Spinal cord (tissue), 10 donors: Measurements from ENCODE around the gene BTBD9. TPM values are rescaled to one million over a fixed set of nuclear protein-coding genes. Genes with fewer than 3 reads are reported as not detected.

Experiments
- DNase-seq, 6 donors: peaks; one replicate each; pipeline versions ENCODE4 v3.0.0 to v3.0.0-alpha.2; 2013 to 2015; ENCODE audit warnings: low spot score in 6 of 6, low read depth in 4 of 6
- H3K27ac ChIP-seq: one replicate; pipeline ENCODE4 v1.5.1; 2013; ENCODE audit warnings: low read depth, low read length, control low read depth
- H3K27me3 ChIP-seq: one replicate; pipeline ENCODE4 v1.6.1; 2013; ENCODE audit warnings: low read length; ENCODE audit not compliant: control insufficient read depth, insufficient read depth
- H3K36me3 ChIP-seq: one replicate; pipeline ENCODE4 v1.6.1; 2013; ENCODE audit warnings: low read length; ENCODE audit not compliant: control insufficient read depth, insufficient read depth
- H3K4me1 ChIP-seq: one replicate; pipeline ENCODE4 v1.6.1; 2013; ENCODE audit warnings: low read length; ENCODE audit not compliant: control insufficient read depth, insufficient read depth
- H3K4me3 ChIP-seq: one replicate; pipeline ENCODE4 v1.5.1; 2013; ENCODE audit warnings: low read depth, low read length, control low read depth
- H3K9me3 ChIP-seq: one replicate; pipeline ENCODE4 v1.6.1; 2013; ENCODE audit warnings: low read length; ENCODE audit not compliant: control insufficient read depth, insufficient read depth
- WGBS: methylation state at CpG from one replicate; pipeline ENCODE4 v1.1.5; 2013; ENCODE audit warnings: missing lambda C conversion rate; ENCODE audit not compliant: insufficient coverage; 5-methylcytosine and 5-hydroxymethylcytosine counted together
- polyA plus RNA-seq, 2 donors: library from polyadenylated mRNA; unstranded; fragments of 120-200 nt; gene quantifications; one replicate each; pipeline ENCODE4 v1.2.1, GENCODE V29; 2013; ENCODE audit not compliant: insufficient read length in 2 of 2
- total RNA-seq, 2 donors: library from RNA; depleted of rRNA in 1 of 2; stranded (reverse); fragments of 120-200 nt in 1 of 2; fragments of >200 nt in 1 of 2; gene quantifications; one replicate each; pipeline versions ENCODE4 v1.2.3 to v1.2.4, GENCODE V29; 2013 to 2014
- donor health status: healthy.

BTBD9 gene
- total and polyA plus RNA-seq, 4 donors = 14.6 to 38.6 (median 16.9) TPM

GRCh38 chr6:38415231-38416005, 224.3 kb downstream of the BTBD9 start:
- H3K27ac ChIP-seq = no peak overlapping the region
- DNase-seq = no peak
- H3K4me3 ChIP-seq = no peak overlapping the region
- no peaks in the 10 kb centered on the region for H3K4me1 ChIP-seq
- H3K9me3 ChIP-seq = no peaks in the 10 kb centered on the region
- no peaks in the 10 kb centered on the region for H3K36me3 ChIP-seq
- WGBS = 95% methylated on average over 3 of the region's 5 CpGs
- H3K27me3 ChIP-seq = no peaks in the 10 kb centered on the region

DNA sequence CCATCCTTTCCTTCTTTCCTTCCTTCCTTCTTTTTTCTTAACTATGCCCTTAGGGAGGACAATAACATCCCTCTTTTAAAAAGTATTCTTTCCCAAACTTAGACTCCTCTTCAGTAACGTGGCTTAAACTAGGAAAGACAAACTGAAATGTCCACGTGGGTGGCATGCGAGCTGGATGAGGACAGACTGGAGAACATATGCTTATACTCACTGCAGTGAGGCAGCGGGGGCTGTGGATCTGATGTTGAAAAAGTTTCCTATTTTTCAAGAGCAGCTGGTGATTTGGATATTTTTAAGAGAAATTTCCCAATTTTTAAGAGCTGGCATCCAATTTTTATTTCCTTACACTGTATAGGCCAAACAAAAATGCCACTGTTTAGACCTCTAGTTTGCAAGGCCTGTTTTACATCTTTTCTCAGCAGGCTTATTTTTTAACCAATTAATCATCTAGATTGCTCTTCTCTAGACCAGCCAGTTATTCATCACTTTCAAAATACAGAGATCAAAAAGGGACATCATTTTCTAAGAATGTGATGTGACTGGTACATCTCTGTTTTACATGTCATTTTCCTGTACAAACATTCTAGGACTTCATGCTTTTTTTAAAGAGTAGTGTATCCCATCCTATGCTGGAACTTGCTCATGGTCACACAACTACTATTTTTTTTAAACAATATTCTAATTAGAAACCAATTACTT, 226.5 kb downstream of the BTBD9 start:
- Histone ChIP-seq H3K27ac (no peak overlapping the region), H3K4me1 (no peaks in the 10 kb centered on the region), H3K9me3 (no peaks in the 10 kb centered on the region), H3K27me3 (no peaks in the 10 kb centered on the region), H3K36me3 (no peaks in the 10 kb centered on the region), H3K4me3 (no peak overlapping the region)
- no CpG with 5 or more reads among the region's 4 CpGs for WGBS
- DNase-seq = peak in 1 of 6 donors; percentile 18

DNA sequence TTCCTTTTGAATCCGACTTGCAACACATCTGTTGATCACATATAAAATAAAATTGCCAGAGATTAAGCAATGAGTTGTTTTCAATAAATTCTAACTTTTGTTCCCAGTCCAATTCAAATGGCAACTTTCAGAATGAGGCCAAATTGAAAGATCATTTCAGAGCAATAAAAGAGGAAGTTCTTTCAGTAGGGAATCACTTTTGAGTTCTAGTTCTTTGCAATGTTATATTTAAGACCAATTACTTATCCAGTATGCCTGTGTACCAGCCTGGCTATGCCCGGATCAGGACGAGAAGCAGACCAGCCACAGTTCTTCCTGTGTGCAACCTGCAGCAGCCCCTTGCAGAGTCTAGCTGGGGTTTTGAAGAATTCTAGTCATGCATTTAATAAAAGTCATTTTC, 232.5 kb downstream of the BTBD9 start:
- H3K27me3 ChIP-seq = no peaks in the 10 kb centered on the region
- H3K4me3 ChIP-seq = no peak overlapping the region

GRCh38 chr6:38406096-38406495, 233.6 kb downstream of the BTBD9 start:
- no peak overlapping the region for H3K27ac ChIP-seq
- H3K4me3 ChIP-seq = no peak overlapping the region
- no peaks in the 10 kb centered on the region for H3K27me3 ChIP-seq
- H3K36me3 ChIP-seq = no peaks in the 10 kb centered on the region
- no peaks in the 10 kb centered on the region for H3K4me1 ChIP-seq
- WGBS = no CpG with 5 or more reads among the region's 1 CpG
- DNase-seq = peak in 1 of 6 donors; percentile 78
- no peaks in the 10 kb centered on the region for H3K9me3 ChIP-seq

More for the DNA sequence above, 232.5 kb downstream of the BTBD9 start:
- no peaks in the 10 kb centered on the region for H3K9me3 ChIP-seq
- 80% methylated on average over 2 of the region's 3 CpGs for WGBS
- H3K27ac ChIP-seq = no peak overlapping the region
- no peak for DNase-seq
- H3K4me1 ChIP-seq = no peaks in the 10 kb centered on the region
- H3K36me3 ChIP-seq = no peaks in the 10 kb centered on the region

DNA sequence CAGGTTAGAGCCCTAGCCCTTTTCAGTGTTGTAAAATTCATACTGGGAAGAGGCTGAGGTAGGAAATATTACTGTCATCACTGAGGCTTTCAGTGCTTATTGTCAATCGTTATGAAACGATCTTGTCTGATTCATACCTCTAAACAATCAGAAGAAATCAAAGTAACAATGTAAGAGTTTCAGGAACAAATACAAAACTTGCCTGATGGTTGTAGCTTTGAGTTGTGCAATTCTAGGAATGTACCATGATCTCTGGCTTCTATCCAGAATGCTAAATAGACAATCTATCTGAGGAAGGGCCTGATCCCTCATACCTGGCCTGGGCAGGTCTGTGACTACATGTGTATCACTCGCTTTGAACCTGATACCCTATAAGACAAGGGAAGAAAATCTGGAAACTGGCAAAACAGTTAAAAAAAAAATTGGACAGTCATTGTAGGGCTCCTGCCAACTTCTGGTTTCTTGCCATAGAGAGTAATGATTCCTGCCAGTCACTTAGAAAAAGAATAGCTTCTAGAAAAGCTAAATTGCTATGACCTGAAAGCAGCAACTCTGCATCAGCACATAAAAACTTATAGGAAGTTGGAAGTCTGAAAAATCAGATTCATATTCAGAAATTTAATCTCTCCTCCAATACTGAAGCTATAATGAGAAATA, 234.7 kb downstream of the BTBD9 start:
- Histone ChIP-seq H3K4me3 (no peak overlapping the region), H3K27ac (no peak overlapping the region), H3K27me3 (no peaks in the 10 kb centered on the region), H3K36me3 (no peaks in the 10 kb centered on the region), H3K4me1 (no peaks in the 10 kb centered on the region), H3K9me3 (no peaks in the 10 kb centered on the region)
- peak in 1 of 6 donors; percentile 57 for DNase-seq
- WGBS = no CpG with 5 or more reads among the region's 3 CpGs

- 0% methylated on average over 1 of the region's 2 CpGs for WGBS
- H3K27ac ChIP-seq = no peak overlapping the region
- no peak overlapping the region for H3K4me3 ChIP-seq
- H3K4me1 ChIP-seq = no peaks in the 10 kb centered on the region
- H3K36me3 ChIP-seq = no peaks in the 10 kb centered on the region
- no peaks in the 10 kb centered on the region for H3K27me3 ChIP-seq
- peak in 2 of 6 donors; percentile 37 to 57 for DNase-seq
- no peaks in the 10 kb centered on the region for H3K9me3 ChIP-seq
These were observed 235.4 kb downstream of the BTBD9 start for GRCh38 chr6:38404355-38404754.

- peak in 1 of 6 donors; percentile 24 for DNase-seq
- Histone ChIP-seq H3K27me3 (no peaks in the 10 kb centered on the region), H3K36me3 (no peaks in the 10 kb centered on the region), H3K4me3 (no peak overlapping the region), H3K27ac (no peak overlapping the region), H3K9me3 (no peaks in the 10 kb centered on the region), H3K4me1 (no peaks in the 10 kb centered on the region)
- no CpG with 5 or more reads among the region's 2 CpGs for WGBS
These were observed 236.2 kb downstream of the BTBD9 start for GRCh38 chr6:38403548-38403947.

- DNase-seq = no peak
- Histone ChIP-seq H3K27me3 (no peaks in the 10 kb centered on the region), H3K4me1 (no peaks in the 10 kb centered on the region), H3K4me3 (no peak overlapping the region), H3K27ac (no peak overlapping the region), H3K36me3 (no peaks in the 10 kb centered on the region), H3K9me3 (no peaks in the 10 kb centered on the region)
- WGBS = no CpG with 5 or more reads among the region's 1 CpG
These were observed 239.0 kb downstream of the BTBD9 start for GRCh38 chr6:38400764-38401163.

- no peak for DNase-seq
- no peaks in the 10 kb centered on the region for H3K9me3 ChIP-seq
- H3K36me3 ChIP-seq = no peaks in the 10 kb centered on the region
- H3K27ac ChIP-seq = no peak overlapping the region
- no peaks in the 10 kb centered on the region for H3K27me3 ChIP-seq
- no peak overlapping the region for H3K4me3 ChIP-seq
- WGBS = 95% methylated on average over 3 of the region's 3 CpGs
- H3K4me1 ChIP-seq = no peaks in the 10 kb centered on the region
These were observed 239.6 kb downstream of the BTBD9 start for GRCh38 chr6:38400101-38400500.
